GM18526 (cell line): ENCODE data around the gene AMIGO2.

ENCODE experiments used
- POLR2A ChIP-seq: IDR thresholded peaks from 3 replicates; pipeline ENCODE4 v1.6.1; 2011; ENCODE audit not compliant: insufficient read length; ENCODE audit errors: extremely low read depth

AMIGO2 gene, protein sequence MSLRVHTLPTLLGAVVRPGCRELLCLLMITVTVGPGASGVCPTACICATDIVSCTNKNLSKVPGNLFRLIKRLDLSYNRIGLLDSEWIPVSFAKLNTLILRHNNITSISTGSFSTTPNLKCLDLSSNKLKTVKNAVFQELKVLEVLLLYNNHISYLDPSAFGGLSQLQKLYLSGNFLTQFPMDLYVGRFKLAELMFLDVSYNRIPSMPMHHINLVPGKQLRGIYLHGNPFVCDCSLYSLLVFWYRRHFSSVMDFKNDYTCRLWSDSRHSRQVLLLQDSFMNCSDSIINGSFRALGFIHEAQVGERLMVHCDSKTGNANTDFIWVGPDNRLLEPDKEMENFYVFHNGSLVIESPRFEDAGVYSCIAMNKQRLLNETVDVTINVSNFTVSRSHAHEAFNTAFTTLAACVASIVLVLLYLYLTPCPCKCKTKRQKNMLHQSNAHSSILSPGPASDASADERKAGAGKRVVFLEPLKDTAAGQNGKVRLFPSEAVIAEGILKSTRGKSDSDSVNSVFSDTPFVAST

DNA sequence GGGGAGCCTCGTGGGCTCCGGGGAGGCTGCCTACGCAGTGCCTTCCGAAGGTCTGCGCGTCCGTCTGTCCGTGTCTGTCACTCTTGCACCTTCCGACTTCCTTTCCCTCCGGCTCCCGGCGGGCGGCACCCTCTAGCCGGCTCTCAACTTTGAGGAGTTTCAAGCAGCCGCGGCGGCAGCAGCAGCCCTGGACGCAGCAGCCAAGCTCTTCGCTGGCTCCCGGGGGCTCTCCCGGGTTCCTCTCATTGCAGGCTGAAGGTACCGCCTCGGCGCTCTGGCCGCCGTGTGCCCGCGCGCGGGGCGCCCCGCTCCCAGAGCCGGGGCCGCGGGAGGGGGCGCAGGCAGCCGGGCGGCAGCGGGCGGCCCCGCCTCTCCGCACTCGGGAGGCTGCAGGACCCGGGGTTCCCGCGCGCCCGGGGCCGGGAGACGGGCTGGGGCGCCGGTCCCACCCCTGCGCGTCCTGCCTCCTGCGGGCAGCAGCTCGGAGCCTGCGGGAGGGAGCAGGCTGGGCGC, at the start of gene AMIGO2, which contains the start of gene PCED1B:
Gene AMIGO2, minus strand, starts transcription at position 492 of the 513 bp plus-strand sequence. CDS start 957 bp downstream, outside the sequence.
Gene PCED1B, plus strand, starts transcription at position 154 of the 513 bp plus-strand sequence. CDS start 155,443 bp downstream, outside the sequence.
- no peak for TF ChIP-seq POLR2A

DNA sequence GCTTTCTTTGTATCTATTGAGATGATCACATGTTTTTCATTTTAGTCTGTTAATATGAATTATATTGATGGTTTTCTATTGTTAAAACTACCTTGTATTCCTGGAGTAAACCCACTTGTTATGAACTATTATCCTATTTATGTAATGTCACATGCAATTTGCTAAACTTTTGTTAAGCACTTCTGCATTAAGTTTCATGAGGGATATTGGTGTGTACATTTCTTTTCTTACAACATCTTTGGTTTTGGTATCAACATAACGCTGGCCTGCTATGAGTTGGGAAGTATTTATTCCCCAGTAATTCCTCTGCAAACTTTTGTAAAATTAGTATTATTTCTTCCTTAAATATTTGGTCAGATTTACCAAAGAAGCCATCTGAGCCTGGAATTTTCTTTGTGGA, 46.5 kb upstream of the AMIGO2 start:
- no peak for TF ChIP-seq POLR2A

DNA sequence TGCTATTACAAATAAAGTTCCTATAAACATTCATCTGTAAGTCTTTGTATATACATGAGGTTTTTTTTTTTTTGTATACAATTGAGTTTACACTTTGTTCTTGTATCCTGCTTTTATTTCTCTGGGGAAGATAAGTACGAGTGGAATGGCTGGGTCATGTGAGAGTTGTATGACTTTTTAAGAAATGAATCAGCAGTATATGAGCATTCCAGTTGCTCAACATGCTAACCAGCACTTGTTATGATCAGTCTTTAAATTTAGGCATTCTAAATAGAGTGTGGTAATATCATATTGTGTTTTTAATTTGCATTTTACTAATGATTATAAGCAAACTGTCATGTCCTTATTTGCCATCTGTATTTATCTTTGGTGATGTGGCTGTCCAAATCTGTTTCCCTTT, 44.7 kb upstream of the AMIGO2 start:
- TF ChIP-seq POLR2A: no peak

DNA sequence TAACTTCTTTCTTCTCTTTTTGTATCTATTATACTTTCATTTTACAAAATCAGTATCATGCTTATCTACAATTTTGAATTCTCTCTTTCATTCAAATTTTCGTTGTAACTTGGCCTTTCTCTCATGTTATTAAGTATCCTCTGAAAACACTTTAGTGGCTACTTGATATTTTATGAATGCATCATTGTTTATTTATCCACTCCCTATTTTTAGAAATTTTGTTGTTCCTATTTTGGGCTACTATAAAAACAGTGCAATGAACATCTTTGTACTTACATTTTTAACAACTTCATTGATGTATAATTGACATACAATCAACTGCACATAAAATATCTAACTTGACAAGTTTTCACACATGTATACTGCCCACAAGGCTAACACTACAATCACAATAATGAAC, 44.0 kb upstream of the AMIGO2 start:
- no peak for TF ChIP-seq POLR2A

DNA sequence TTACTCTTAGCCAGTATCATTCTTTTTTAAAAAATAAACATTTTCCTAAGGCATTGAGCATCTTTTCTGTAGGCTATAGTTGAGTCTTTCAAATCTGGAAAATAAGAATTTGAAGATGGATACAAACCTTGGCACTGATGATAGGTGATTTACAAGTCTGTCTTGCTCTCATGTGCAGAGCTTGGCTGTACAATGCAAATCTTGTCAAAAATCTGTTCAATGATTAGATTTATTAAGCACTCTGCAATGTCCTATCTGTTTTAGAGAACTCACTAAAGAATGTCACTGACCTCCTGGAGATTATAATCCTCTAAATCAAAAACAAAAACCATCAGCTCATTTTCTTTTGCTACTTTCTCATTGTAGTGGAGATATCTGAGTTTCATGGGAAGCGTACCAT, 42.8 kb upstream of the AMIGO2 start:
- TF ChIP-seq POLR2A: no peak

DNA sequence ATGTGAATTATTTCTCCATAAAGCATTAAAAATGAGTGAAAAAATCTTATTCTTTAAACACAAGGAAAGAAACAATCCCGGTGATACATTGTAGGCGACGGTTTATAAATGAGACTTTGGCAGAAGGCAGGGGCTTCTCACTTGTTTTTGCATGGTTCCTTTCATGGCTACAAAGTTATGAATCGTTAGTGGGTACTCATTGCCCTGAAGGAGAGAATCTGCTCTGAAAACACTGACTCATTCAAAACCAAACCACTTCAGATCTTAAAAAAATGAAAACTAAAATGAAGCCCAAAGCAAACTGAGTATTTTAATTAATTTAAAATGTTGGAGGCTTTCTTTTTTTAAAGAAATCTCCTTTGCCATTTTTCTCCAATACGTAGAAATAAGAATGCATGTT, 41.4 kb upstream of the AMIGO2 start:
- TF ChIP-seq POLR2A: no peak

DNA sequence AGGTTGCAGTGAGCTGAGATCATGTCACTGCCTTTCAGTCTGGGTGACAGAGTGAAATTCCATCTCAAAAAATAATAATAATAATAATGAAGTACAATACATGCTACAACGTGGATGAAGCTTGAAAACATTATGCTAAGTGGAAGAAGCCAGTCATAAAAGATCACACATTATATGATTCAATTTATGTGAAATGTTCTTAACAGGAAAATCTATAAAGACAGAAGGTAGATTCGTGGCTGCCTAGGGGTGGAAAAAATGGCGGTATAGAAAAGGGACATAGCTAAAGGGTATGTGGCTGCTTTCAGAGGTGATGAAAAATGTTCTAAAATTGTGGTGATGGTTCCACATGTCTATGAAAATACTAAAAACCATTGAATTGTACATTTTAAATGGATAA, 41.0 kb upstream of the AMIGO2 start:
- TF ChIP-seq POLR2A: no peak

DNA sequence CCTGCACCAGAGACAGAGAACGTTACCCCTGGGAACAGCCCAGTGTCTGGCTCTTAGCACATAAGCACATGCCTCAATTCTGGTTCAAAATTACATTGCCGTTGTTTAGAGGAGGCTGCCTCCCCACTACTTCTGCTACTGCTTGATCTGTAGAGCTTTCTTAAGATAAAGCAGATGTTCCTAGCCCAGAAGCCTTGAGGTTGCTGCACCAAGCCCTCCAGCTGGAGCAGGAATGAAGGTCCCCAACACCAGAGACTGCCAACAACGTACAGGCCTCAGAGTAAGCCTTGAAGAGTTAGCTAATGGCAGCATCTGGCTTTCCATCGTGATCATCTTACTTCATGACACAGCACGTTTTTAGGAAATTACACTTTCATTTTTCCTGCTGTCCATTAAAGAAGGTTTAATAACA, 34.7 kb upstream of the AMIGO2 start:
- TF ChIP-seq POLR2A: no peak

DNA sequence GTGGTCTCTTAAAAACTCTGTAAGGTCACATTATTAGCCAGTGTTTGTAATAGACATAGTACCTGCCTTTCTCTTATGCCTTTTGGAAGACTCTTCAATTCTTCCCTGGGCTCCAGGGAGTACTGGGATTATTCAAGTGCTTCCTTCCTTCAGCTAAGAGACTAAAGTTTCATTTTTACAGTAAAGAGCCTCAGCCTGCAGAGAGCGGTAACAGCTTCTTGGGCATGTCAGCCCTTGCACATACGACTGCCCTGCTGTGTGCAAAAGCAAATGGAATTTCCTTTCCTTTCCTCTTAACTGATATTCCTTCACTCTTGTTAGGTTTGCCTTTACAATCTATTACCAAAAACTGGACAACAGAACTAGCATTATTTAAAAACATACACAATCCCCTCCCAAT, 32.9 kb upstream of the AMIGO2 start:
- no peak for TF ChIP-seq POLR2A

DNA sequence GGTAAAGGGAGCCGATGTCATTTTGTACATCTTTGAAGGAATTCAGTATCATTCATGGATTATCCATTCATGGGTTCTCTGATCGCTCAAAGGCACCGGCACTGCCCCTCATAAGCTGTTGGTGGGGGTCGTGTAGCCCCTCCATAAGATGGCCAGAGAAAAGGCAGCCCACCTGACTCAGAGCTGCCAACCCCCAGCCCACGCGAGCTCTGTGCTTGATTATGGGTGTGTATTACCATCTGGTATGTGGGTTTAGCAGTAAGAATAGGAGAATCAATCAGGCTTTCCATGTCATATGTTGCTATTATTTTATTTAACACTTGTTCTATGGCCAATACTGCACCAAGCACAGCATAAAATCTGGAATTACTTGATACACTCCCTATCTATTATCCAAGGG, 32.1 kb upstream of the AMIGO2 start:
- TF ChIP-seq POLR2A: no peak

DNA sequence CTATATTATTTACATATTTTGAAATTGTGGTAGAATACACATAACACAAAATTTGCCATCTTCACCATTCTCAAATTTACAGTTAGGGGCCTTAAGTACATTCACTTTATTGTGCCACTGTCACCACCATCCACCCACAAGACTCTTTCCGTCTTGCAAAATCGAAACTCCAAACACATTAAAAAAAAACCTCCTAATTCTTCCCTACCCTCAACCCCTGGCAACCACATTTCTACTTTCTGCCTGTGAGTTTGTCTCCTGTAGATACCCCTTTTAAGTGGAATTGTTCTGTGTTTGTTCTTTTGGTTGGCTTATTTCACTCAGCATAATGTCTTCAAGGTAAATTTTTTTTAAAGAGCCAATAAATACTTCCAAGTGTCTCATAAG, 31.6 kb upstream of the AMIGO2 start:
- no peak for TF ChIP-seq POLR2A

DNA sequence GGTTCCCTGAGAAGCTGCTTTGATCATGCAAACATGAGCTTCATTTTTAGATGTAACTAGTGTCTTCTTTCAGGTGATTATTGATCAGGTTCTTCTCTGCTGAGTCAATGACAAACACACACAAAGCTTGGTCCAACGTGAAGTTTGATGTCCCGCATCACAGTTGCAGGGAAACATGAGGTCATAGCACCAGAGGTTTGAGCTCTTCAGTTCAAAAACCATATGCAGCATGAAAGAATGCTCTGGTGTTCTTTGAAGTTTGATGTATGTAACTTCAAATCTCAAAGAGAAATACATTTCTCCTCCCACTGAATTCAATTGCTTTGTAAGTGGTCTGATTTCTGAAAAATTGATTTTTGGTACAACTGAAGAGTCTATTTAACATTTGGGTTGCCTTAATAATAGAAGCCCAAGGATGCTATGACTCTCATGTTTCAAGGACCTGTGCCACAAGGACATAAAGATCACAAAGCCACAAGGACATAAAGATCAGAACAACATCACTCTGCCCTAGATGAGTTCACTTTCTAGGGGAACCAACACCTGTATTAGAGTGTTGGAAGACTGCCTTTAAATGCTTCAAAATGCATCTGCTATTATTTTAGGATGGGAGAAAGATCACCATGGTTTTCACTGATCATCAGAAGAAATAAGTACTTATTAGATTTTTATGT, 31.1 kb upstream of the AMIGO2 start:
- TF ChIP-seq POLR2A: no peak

DNA sequence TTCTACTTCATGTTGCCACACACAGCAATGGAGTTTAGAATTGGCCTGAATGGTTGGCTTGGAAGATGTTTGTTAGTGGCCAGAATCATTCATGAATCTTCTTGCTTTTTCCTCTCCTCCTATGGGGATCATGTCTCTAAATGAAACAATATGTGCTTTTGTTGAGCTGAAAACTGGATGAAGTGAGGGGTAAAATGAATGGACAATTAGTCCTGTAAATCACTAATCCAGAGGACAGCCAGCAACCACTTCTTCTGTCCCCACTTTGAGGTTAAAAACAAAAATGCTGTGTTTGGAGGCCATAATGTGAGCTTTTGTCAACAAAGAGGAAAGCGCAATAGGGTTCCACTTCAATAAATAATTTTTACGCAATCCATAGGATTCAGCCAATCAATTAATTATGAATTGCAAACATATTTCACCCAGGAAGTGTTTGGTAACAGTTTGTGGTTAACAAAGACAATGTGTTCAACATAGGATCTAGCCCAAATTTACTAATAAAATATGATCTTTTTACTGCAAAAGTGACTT, 30.3 kb upstream of the AMIGO2 start:
- TF ChIP-seq POLR2A: no peak

DNA sequence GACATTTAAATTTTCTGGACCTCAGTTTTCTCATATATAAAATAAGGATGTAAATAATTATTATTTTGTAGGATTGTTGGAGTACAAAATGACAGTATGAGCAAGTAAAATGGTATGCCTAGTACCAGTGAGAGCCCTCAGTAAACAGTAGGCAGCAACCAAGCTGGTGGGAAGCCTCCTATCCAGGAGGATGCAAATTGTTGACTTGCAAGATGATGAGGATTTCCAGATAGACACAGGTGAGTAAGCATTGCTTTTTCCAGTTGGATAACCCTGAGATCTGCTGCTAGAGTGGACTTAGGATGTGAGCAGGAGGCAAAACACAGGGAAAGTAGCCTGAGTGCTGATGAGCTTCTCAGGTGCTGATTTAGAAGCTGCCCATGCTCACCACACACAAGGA, 28.2 kb upstream of the AMIGO2 start:
- TF ChIP-seq POLR2A: no peak

DNA sequence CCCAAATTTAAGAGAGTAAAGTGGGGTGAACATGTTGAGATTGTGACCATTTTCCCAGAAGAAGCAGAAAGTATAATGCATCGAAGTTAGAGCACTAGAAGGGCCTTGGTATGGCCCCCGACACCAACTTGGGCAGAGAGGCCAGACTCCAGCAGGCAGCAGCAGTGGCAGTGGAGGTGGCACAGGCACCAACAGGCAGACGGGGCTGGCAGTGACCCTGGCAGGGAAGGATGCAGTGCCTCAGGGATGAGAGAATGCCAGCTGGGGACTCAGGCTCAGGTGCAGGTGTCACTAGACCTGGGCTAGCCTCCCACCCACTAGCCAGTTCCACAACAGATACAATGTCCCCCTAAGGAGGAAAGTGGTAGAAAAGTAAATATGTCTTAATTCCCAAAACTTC, 27.7 kb upstream of the AMIGO2 start:
- TF ChIP-seq POLR2A: no peak
